Head of caudate nucleus (tissue), 42 donors: ENCODE data around the gene ERCC2.
"Not testable (repeated sequence)": the region's sequence is repeated elsewhere in the genome, so short reads cannot be mapped to it uniquely, and the experiment has no call there.

ENCODE experiments used
- DNase-seq, 42 donors: peaks; one replicate each; pipeline versions ENCODE4 v3.0.0 to v3.0.0-alpha.2; 2020 to 2021; ENCODE audit warnings: mixed read lengths in 7 of 42
- intact Hi-C: fragments of 100-400 bp; cut with DNase I; formaldehyde crosslinking; loops from one replicate; pipeline ENCODE4 v1.15.0; 2022

Gene ERCC2

DNA sequence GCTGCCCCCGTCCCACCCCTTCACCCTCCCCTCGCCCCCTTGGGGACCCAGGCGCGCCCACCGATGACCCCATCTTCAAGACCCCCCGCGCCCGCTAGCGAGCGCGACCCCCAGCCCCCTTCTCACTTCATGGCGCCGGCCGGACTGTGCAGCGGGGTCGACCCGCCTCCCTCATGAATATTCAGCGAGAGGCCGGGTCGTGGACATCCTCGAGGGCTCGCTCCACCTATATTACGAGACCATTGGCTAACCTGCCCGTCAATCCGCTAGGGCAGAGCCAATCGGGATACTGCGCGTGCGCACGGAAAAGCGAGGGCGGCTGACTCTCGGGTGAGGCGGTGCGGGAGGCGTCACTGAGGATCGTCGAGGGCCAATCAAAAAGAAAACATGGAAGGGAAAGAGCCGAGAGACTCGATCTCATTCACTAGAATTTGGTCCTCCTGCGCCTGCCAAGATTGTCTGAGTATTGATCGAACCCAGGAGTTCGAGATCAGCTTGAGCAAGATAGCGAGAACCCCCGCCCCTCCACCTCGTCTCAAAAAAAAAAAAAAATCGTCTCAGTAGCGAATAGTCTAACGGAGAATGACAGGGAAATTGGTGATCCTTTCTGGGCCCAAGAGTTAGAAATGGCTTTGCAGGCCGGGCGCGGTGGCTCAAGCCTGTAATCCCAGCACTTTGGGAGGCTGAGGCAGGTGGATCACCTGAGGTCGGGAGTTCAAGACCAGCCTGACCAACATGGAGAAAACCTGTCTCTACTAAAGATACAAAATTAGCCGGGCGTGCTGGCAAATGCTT is at the start of gene ERCC2:
Gene ERCC2, minus strand, starts transcription at position 164 of the 795 bp plus-strand sequence. Its CDS starts 33 bp downstream, at position 131.
- intact Hi-C loops: no loop called here
- DNase-seq: peak; percentile 95 to 100 (median 98)

DNA sequence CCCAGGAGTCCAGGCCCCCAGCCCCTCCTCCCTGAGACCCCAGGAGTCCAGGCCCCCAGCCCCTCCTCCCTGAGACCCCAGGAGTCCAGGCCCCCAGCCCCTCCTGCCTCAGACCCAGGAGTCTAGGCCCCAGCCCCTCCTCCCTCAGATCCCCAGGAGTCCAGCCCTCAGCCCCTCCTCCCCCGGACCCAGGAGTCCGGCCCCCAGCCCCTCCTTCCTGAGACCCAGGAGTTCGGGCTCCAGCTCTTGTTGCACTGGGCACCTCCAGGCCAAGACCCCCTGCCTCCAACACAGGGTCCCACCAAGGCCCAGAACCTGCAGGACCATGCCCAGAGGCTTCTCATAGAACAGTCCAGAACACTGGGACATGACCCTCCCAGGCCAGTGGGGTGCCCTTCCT is 49.5 kb upstream of the ERCC2 start:
- intact Hi-C loops: no loop called here

DNA sequence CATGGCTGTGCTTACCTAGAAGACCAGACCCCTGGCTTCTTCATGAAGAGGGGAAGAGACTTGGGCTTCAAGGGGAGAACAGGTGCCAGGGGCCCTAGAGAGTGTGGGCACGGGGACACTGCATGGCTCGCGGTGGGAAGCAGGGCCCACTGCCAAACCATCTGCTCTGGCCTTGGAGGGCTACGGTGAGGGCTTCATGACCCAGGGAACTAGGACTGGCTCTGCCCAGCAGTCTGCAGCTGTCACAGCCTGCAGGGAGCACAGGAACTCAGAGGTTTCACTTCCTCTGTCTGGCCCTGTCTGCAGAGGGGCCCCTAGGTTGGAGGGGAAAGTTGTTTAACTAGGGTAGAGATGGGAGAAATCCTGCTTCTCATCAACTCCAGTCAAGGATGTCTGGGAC is 49.0 kb upstream of the ERCC2 start:
- intact Hi-C loops: no loop called here
- peak in 31 of 42 donors; percentile 22 to 71 (median 54) for DNase-seq

More for the DNA sequence above, 49.5 kb upstream of the ERCC2 start:
- no peak for DNase-seq

DNA sequence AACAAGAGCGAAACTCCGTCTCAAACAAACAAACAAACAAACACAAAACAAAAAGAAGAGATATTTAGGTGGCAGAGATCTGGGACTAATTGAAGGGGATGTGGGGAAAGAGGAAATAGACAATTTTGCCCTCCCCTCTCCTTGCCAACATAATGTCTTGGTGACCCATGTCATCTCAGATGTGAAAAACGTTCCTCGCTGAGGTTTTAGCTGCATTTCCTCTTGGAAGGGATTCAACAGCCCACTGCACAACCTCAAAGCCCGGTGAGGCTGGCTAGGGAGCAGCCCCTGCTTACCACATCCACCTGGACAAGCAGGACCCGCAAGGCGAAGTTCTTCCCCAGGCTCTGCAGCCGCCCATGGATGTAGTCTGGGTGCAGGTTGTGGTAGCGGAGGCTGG is 48.4 kb upstream of the ERCC2 start:
- intact Hi-C loops: no loop called here

DNA sequence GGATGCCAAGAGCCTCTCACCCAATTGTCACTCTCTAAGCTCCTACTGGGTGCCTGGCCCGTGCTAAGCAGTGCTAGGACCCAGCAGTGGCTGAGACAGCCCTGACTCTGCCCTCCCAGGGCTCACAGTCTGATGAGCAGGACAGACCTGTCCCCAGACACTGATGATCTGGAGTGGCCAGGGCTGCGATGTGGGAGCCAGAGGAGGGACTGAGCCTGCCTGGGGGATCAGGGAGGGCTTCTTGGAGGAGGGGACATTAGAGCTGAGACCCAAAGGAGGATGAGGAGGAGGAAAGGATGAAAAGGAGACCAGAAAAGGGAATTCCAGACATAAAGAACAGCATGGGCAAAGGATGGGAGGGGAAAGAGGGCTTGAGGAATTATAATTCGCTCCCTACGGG is 46.8 kb upstream of the ERCC2 start:
- intact Hi-C loops: no loop called here
- no peak for DNase-seq

More for the DNA sequence above, 48.4 kb upstream of the ERCC2 start:
- no peak for DNase-seq

DNA sequence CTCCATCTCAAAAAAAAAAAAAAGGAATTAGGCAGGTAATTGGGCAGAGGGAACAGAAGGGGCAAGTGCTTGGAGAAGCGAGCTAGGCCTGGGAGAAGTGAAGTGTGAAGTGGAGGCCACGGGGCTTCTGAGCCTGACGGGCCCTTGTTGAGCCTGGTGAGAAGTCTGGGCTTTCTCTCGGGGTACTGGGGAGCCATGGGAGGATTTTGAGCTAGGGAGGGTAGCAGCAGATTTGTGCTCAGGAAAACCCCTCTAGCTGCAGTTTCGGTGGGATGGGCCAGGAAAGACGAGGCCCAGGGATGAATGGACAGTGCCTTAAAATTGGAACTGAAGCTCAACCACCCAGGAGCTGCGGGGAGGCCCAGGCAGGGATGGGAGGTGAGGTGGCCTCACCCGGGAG is 44.1 kb upstream of the ERCC2 start:
- intact Hi-C loops: no loop called here
- no peak for DNase-seq

DNA sequence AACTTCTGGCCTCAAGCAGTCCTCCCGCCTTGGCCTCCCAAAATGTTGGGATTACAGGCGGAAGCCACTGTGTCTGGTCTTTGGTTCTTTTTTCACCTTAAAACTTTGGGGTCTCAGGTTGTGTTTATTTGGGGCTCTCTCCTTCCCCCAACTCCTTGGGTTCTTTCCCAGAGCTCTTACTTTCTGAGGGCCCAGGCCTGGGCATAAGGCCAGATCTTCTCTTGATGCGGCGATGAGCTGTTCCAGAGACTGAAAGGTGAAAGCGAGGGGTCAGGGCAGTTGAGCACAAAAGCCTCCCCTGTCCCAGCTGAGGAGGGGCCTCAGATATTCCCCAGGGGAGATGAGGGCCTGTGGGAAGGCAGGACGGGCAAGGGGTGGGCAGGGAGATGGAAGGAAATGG is 43.1 kb upstream of the ERCC2 start:
- intact Hi-C loops: no loop called here
- DNase-seq: no peak

DNA sequence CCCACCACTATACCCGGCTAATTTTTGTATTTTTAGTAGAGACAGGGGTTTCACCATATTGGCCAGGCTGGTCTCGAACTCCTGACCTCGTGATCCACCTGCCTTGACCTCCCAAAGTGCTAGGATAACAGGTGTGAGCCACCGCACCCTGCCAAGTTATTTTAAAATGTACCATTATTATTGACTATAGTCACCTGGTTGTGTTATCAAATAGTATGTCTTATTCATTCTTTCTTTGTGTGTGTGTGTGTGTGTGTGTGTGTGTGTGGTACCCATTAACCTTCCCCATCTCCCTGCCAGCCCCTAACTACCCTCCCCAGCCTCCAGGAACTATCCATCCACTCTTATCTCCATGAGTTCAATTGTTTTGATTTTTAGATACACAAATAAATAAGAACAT is 40.0 kb upstream of the ERCC2 start:
- intact Hi-C loops, DNase-seq: not testable (repeated sequence)

DNA sequence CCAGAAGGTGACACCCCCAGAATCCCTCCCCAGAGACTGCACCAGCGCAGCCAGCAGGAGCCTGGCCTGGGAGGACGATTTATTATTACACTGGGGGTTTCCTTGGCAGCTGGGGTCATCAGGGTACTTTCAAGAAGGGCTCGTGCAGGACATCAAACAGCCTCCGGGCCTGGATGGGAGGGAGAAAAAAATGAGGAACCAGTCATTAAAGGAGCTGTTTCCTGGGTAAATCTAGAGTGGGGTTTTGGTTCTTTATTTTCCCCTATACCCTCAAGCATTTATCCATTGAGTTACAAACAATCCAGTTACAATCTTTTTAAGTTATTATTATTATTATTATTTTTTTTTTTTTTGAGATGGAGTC is 39.2 kb upstream of the ERCC2 start:
- no peak for DNase-seq
- intact Hi-C loops: no loop called here

DNA sequence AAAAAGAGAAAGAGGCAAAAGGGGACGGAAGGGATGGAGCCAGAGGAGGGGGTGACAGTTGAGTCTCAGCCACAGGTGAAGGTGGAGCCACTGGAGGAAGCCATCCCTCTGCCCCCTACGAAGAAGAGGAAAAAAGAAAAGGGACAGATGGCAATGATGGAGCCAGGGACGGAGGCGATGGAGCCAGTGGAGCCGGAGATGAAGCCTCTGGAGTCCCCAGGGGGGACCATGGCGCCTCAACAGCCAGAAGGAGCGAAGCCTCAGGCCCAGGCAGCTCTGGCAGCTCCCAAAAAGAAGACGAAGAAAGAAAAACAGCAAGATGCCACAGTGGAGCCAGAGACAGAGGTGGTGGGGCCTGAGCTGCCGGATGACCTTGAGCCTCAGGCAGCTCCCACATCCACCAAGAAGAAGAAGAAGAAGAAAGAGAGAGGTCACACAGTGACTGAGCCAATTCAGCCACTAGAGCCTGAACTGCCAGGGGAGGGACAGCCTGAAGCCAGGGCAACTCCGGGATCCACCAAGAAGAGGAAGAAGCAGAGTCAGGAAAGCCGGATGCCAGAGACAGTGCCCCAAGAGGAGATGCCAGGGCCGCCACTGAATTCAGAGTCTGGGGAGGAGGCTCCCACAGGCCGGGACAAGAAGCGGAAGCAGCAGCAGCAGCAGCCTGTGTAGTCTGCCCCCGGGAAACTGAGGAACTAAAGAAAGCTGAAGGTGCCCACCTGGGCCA is 38.6 kb upstream of the ERCC2 start:
- intact Hi-C loops: no loop called here
- DNase-seq: no peak

DNA sequence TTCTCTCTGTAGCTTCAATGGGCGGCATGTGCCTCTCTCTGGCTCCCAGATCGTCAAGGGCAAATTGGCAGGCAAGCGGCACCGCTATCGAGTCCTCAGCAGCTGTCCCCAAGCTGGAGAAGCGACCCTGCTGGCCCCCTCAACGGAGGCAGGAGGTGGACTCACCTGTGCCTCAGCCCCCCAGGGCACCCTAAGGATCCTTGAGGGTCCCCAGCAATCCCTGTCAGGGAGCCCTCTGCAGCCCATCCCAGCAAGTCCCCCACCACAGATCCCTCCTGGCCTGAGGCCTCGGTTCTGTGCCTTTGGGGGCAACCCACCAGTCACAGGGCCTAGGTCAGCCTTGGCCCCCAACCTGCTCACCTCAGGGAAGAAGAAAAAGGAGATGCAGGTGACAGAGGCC is 37.7 kb upstream of the ERCC2 start:
- intact Hi-C loops: no loop called here
- no peak for DNase-seq

DNA sequence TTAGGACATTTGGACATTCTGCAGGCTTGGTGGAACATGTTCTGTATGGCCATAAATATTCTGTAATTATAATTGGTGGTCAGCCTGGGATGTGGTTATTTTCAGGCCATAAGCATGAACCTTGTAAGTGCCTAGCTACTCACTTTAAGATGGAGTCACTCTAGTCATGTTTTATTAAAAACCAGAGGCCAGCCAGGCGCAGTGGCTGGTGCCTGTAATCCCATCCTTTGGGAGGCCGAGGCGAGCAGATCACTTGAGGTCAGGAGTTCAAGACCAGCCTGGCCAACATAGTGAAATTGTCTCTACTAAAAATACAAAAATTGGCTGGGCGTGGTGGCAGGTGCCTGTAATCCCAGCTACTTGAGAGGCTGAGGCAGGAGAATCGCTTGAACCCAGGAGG is 37.2 kb upstream of the ERCC2 start:
- intact Hi-C loops, DNase-seq: not testable (repeated sequence)

DNA sequence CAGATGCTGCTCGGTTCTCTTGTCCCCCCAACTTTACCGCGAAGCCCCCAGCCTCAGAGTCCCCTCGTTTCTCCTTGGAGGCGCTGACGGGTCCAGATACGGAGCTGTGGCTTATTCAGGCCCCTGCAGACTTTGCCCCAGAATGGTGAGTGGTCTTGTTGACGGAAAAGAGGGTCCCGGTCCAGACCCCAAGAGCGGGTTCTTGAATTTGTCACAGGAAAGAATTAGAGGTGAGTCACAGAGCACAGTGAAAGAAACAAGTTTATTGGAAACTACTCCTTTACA is 36.7 kb upstream of the ERCC2 start:
- no peak for DNase-seq
- intact Hi-C loops: no loop called here

DNA sequence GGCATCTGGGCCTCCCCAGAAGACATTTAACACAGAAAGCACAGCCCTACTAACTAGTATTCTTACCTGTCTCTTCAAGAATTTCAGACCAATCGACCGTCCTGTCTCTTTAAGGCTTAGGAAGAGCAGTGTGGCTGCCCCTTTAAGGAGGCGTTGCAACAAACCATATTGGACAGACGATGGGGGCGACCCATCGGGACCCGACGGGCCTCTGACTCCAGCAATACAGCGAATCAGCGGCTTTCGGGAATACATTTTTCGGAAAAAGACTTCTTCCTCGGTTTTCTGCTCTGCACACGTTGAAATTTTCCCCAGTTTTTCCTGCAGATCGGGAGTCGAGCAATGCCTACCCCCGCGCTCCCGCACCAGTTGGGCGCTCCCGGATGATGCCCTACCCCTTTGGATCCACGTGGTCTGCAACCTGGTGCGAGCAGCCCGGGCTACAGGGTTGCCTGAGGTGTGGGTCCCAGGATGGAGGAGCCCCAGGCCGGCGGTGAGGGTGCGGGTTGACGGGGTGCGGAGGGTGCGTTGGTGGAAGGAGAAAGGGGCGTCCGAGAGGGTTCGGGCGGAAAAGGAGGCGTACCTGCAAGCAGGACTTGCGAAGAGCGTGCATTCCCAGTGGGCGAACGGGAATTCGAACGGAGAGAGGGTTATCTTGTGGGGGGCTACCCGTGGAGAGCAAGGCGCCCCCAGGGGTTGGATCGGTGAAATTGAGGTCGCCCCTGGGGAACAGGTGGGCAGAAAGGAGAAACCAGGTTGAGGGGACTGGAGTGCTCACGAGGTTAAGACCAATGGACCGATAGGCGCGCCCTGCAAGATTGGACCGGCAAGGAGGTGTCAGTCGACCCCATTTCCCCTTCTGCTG is 36.1 kb upstream of the ERCC2 start, which contains the start of gene POLR1G:
Gene POLR1G, plus strand, starts transcription at position 419 of the 865 bp plus-strand sequence. Its CDS starts 53 bp downstream, at position 472.
- intact Hi-C loops: no loop called here
- DNase-seq: peak; percentile 74 to 94 (median 86)

DNA sequence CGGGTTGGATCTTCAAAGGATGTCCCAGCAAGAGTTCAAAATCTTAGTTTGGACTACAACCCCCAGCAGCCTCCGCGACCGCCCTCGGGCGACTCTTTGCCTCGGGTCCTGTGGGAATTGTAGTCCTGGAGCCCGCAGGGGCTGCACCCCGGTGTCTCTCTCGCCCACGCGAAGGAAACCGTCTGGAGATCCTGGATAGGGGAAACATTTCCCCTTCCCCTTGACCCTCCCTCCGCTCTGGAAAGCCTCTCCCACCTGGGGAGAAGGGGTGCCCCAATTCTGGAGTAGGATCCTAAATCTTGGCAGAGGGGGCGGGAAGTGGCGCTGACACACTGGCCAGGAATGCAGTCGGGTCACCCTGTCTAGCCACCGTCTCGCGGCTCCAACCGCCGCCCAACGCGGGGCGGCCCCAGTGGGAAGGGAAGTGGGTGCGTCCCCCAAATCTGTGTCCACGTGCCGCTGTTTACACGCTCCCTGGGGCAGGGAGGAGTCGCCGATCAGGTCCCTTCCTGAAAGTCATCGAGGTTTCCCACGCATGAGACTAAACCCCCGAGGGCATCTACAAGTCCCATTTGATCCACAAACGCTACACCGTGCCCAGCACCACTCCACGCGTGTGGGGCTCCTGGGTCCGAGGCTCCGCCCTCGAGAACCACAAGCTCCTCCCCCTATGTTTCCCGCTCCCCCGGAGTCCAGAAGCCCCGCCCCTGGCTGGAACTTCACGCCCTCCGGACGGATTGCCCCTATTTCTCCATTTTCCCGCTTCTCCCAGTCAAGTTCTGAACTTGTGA is 35.3 kb upstream of the ERCC2 start:
- intact Hi-C loops: no loop called here
- DNase-seq: peak; percentile 83 to 96 (median 92)

DNA sequence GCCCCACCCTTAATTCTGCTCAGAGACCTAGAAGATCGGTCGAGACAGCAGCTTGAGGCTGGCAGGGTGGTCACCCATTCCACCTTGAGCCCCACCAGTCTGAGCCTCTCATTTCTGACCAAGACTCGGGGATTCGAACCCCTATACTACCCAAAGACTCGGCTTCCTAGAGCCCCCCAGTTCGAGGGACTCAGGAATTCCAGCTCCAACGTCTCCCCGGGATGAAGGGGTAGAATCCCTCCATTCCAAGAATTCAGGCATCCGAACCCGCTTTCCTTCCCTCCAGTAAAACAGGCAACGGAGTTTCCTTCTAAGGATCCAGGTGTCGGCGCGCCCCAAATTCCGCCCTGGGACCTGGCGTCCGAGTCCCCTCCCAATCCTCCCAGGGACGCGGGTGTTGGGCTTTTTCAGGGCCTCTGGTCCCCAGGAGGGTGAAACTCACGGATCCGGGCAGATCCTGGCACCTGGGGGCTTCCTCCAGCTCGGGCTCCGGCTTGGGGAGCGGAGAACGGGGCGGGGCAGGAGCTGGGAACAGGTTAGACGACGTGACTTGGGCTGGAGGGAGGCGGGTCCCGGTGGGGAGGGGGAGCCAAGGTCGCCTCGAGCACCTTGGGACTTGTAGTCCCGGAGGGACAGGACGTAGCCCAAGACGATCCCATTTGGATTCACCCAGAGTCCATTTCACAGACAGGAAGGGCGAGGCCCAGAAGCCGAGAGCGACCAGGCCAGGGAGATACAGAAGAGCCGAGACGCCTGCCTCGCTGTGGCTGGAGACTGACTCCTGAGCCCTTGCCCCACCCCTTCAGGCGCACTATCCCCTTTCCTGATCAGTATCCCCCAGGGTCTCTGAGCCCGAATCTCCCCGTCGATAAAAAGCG is 34.4 kb upstream of the ERCC2 start, which contains the start of gene PPP1R13L:
Gene PPP1R13L, minus strand, starts transcription at position 513 of the 878 bp plus-strand sequence. CDS start 6,751 bp downstream, outside the sequence.
- intact Hi-C loops: no loop called here
- peak in 34 of 42 donors; percentile 17 to 77 (median 46) for DNase-seq

DNA sequence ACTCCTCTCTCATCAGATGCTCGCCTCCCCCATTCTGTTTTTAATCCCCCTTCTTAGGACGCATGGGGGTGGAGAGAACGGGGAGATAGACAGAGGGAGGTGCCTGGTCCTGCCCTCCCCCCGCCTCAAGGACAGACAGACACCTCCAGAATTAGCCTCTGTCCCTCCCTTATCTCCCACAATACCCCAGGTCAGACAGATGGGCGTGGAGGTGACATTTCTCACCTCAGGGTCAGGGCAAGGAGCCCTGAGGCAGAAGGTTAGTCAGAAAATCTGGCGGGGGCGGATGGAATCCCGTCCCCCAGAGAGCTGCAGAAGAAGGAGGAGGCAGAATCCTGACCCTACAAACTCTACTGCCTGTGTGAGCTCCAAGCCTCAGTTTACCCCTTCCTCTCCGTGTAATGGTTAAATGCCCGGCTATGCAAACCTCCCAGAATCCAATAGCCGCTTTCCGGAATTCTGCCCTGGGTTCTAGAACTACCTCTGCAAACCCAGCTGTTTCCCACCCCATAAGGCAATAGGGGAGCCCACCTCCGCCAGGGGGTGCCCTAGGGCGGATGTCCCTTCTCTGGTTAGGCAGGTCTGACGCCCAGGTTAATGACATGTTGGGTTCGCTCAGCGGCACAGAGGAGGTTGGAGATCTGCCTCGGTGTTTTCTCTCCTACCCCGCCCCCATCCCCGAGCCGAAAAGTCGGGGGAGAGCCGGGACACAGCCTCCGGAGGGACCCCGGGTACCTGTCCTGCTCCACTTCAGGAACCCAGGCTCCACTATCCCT is 33.6 kb upstream of the ERCC2 start:
- DNase-seq: no peak
- intact Hi-C loops: no loop called here
